HEK293 (cell line): ENCODE data around the gene CARM1.

Experiments
- CTCF ChIA-PET: fragments of 350-600 bp; formaldehyde crosslinking; extraction: SDS; loops from one replicate; lab custom pipeline; 2021; ENCODE audit warnings: antibody characterized with exemption; lab: Yijun Ruan, JAX
- POLR2A ChIA-PET: fragments of 300-600 bp; formaldehyde crosslinking; extraction: SDS; loops from one replicate; lab custom pipeline; 2020; ENCODE audit warnings: antibody characterized with exemption, inconsistent platforms; lab: Yijun Ruan, JAX
- H3K27ac ChIP-seq: fragments of 200-500 bp; sonication (Bioruptor generic); 2 replicates; pipeline ENCODE4 v1.5.1; 2014; ENCODE audit warnings: low read depth, low read length, control low read depth, inconsistent platforms; ENCODE audit errors: extremely low read depth
- H3K36me3 ChIP-seq, 2 experiments: fragments of 200-500 bp in 1 of 2; sonication (Bioruptor generic) in 1 of 2; 1 replicate in 1 of 2; 2 replicates in 1 of 2; pipeline ENCODE4 v1.5.1; 2014 to 2017; ENCODE audit warnings: inconsistent platforms in 2 of 2, low read length in 2 of 2; ENCODE audit not compliant: control insufficient read depth in 2 of 2, insufficient read depth in 1 of 2
- H3K4me1 ChIP-seq: fragments of 200-500 bp; sonication (Bioruptor generic); 2 replicates; pipeline ENCODE4 v1.5.1; 2014; ENCODE audit warnings: mild to moderate bottlenecking, low read length, inconsistent platforms; ENCODE audit not compliant: control insufficient read depth, insufficient read depth
- H3K4me3 ChIP-seq: 2 replicates; pipeline ENCODE4 v1.5.1; 2011; ENCODE audit warnings: low read depth, mild to moderate bottlenecking, control low read depth, low read length, moderate library complexity
- H3K9me3 ChIP-seq: fragments of 200-500 bp; sonication (Bioruptor generic); 2 replicates; pipeline ENCODE4 v1.5.1; 2014; ENCODE audit warnings: low read depth, low read length, inconsistent platforms; ENCODE audit not compliant: control insufficient read depth, insufficient read depth
- GFI1B ChIP-seq: fragments of 450-650 bp; formaldehyde crosslinking; IDR thresholded peaks from 2 replicates; pipeline ENCODE4 v1.5.1; 2016; ENCODE audit warnings: missing biosample characterization, missing genetic modification characterization
- GLI2 ChIP-seq: fragments of 450-650 bp; formaldehyde crosslinking; IDR thresholded peaks from 2 replicates; pipeline ENCODE4; 2017; ENCODE audit warnings: missing biosample characterization, missing genetic modification characterization, low read depth, borderline replicate concordance
- HOXD13 ChIP-seq: sonication (generic); formaldehyde crosslinking; IDR thresholded peaks from 2 replicates; pipeline ENCODE4 v1.8.0; 2022; ENCODE audit warnings: missing genetic modification reagents, borderline replicate concordance
- KLF7 ChIP-seq: fragments of 450-650 bp; formaldehyde crosslinking; IDR thresholded peaks from 2 replicates; pipeline ENCODE4 v1.5.1; 2016; ENCODE audit warnings: missing biosample characterization, missing genetic modification characterization, borderline replicate concordance
- OSR2 ChIP-seq: fragments of 450-650 bp; formaldehyde crosslinking; IDR thresholded peaks from 2 replicates; pipeline ENCODE4 v1.5.1; 2016; ENCODE audit warnings: missing biosample characterization, missing genetic modification characterization
- REST ChIP-seq: fragments of 450-650 bp; formaldehyde crosslinking; IDR thresholded peaks from 2 replicates; pipeline ENCODE4 v1.5.1; 2016; ENCODE audit warnings: missing biosample characterization, missing genetic modification characterization
- SETDB1 ChIP-seq: IDR thresholded peaks from one replicate; pipeline ENCODE4 v1.6.1; 2017; ENCODE audit warnings: mild to moderate bottlenecking, low read length, moderate library complexity, mixed read lengths; ENCODE audit not compliant: insufficient read length
- WT1 ChIP-seq: fragments of 450-650 bp; formaldehyde crosslinking; IDR thresholded peaks from 2 replicates; pipeline ENCODE4 v1.5.1; 2016; ENCODE audit warnings: missing biosample characterization, missing genetic modification characterization
- ZBTB21 ChIP-seq: fragments of 450-650 bp; formaldehyde crosslinking; IDR thresholded peaks from 2 replicates; pipeline ENCODE4 v1.5.1; 2017; ENCODE audit warnings: missing biosample characterization, missing genetic modification characterization
- ZFHX2 ChIP-seq: fragments of 450-650 bp; formaldehyde crosslinking; conservative IDR thresholded peaks from 2 replicates; pipeline ENCODE4 v1.5.1; 2016; ENCODE audit warnings: missing biosample characterization, missing genetic modification characterization
- ZIC2 ChIP-seq: fragments of 450-650 bp; formaldehyde crosslinking; IDR thresholded peaks from 2 replicates; pipeline ENCODE4 v1.5.1; 2016; ENCODE audit warnings: missing biosample characterization, missing genetic modification characterization
- ZNF221 ChIP-seq: fragments of 450-650 bp; formaldehyde crosslinking; IDR thresholded peaks from 2 replicates; pipeline ENCODE4 v1.5.1; 2017; ENCODE audit warnings: missing biosample characterization, missing genetic modification characterization, borderline replicate concordance
- ZNF311 ChIP-seq: fragments of 450-650 bp; formaldehyde crosslinking; IDR thresholded peaks from 2 replicates; pipeline ENCODE4 v1.5.1; 2017; ENCODE audit warnings: missing biosample characterization, missing genetic modification characterization, borderline replicate concordance
- ZNF404 ChIP-seq: fragments of 450-650 bp; formaldehyde crosslinking; IDR thresholded peaks from 2 replicates; pipeline ENCODE4 v1.5.1; 2017; ENCODE audit warnings: missing biosample characterization, missing genetic modification characterization
- ZNF623 ChIP-seq: fragments of 450-650 bp; formaldehyde crosslinking; IDR thresholded peaks from 2 replicates; pipeline ENCODE4 v1.5.1; 2016; ENCODE audit warnings: missing biosample characterization, missing genetic modification characterization
- ZNF76 ChIP-seq: fragments of 450-650 bp; formaldehyde crosslinking; IDR thresholded peaks from 2 replicates; pipeline ENCODE4; 2016; ENCODE audit warnings: low read depth, missing biosample characterization, missing genetic modification characterization, borderline replicate concordance
- ZNF777 ChIP-seq: fragments of 450-650 bp; formaldehyde crosslinking; IDR thresholded peaks from 2 replicates; pipeline ENCODE4 v1.5.1; 2017; ENCODE audit warnings: missing biosample characterization, missing genetic modification characterization, borderline replicate concordance
- TF ChIP-seq, protein P1 (sequence below): fragments of 450-650 bp; formaldehyde crosslinking; IDR thresholded peaks from 2 replicates; pipeline ENCODE4 v1.5.1; 2016; ENCODE audit warnings: missing biosample characterization, missing genetic modification characterization
- TF ChIP-seq, protein P2 (sequence below): fragments of 450-650 bp; formaldehyde crosslinking; IDR thresholded peaks from 2 replicates; pipeline ENCODE4 v1.5.1; 2017; ENCODE audit warnings: missing biosample characterization, missing genetic modification characterization

Gene CARM1

DNA sequence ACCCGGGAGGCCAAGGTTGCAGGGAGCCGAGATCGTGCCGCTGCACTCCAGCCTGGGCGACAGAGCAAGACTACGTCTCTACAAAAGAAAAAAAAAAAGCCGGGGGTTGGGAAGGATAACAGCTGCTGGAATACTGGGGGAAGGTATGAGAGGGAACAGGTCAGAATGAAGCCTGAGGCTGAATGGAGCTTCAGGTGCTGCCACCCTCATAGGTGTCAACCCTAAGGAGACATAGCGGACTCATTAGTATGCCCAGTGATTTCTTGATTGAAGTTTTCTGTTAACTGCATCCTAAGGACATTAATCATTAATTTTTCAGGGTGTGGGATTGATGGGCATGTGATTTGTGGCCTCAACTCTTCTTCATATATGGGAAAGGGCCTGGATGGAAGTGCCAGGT is 95.5 kb downstream of the CARM1 start (continued):
- TF ChIP-seq ZNF404 (tag by site-specific recombination) = no peak
- TF ChIP-seq KLF7 (tag by site-specific recombination) = no peak
- TF ChIP-seq SETDB1 = no peak
- no peak for TF ChIP-seq WT1 (tag by site-specific recombination)
- no peak for TF ChIP-seq ZNF221 (tag by site-specific recombination)
- TF ChIP-seq, protein P1, sequence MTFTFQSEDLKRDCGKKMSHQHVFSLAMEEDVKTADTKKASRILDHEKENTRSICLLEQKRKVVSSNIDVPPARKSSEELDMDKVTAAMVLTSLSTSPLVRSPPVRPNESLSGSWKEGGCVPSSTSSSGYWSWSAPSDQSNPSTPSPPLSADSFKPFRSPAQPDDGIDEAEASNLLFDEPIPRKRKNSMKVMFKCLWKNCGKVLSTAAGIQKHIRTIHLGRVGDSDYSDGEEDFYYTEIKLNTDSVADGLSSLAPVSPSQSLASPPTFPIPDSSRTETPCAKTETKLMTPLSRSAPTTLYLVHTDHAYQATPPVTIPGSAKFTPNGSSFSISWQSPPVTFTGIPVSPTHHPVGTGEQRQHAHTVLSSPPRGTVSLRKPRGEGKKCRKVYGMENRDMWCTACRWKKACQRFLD = no peak
- no peak for TF ChIP-seq ZBTB21
- TF ChIP-seq, all 188 proteins: peak for 0

DNA sequence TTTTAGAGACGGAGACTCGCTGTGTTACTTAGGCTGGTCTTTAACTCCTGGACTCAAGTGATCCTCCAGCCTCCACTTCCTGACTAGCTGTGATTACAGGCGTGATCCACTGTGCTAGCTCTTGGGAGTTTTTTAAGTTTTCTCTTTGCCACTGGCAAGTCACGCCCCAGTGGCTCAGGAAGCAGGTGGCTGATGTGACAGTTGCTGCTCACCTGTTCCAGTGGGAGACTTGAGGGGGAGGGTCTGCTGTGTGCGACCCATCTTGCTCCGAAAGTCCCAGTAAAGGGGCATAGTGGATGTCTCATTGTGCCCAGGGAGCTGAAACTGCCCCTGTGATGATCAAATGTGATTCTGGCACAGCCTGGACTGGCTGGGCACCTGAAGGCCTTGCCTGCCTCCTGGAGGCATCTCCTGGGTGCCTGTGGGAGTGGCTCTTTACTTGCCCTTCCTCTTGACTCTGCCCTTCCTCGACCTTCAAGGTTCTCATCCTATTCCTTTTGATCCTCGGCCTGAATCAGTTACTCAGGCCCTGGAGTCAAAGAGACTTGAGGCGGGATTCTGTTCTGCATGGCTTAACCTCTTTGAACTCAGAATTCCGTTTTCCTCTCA is 97.3 kb downstream of the CARM1 start:
- CTCF ChIA-PET = interaction anchor here (0.6 kb wide), 1 partner anchor 275 kb away, joined by 3 read pairs; no protein-coding TSS in a partner anchor
- no peak overlapping the region for H3K4me3 ChIP-seq
- peaks cover 2% of the 10 kb centered on the region; the same call in 1 of the 2 replicates for H3K4me1 ChIP-seq
- H3K9me3 ChIP-seq = no peaks in the 10 kb centered on the region
- TF ChIP-seq OSR2 (0 out of 2 replicates have a peak, but pooled peaks have one; percentile 9), HOXD13 (CRISPR knock-in tag) (no peak)
- TF ChIP-seq, all 188 proteins: peak for 1
- Histone ChIP-seq H3K36me3 (peaks cover 0 to 5% of the 10 kb centered on the region in 2 experiments; a peak in 2 of 3 replicates), H3K27ac (no peak overlapping the region)
- POLR2A ChIA-PET = interaction anchor here (0.6 kb wide), 1 partner anchor 9 kb away, joined by 4 read pairs; no protein-coding TSS in a partner anchor

GRCh38 chr19:10971107-10971726 is 99.9 kb downstream of the CARM1 start:
- Histone ChIP-seq H3K27ac (no peak overlapping the region), H3K36me3 (peaks cover 3 to 5% of the 10 kb centered on the region in 2 experiments; a peak in 2 of 3 replicates)
- POLR2A ChIA-PET = no interaction called here

More at GRCh38 chr19:10971107-10971726, 99.9 kb downstream of the CARM1 start:
- CTCF ChIA-PET = no interaction called here
- H3K4me1 ChIP-seq = peaks cover 2% of the 10 kb centered on the region; the same call in 1 of the 2 replicates
- TF ChIP-seq ZNF311 (tag by site-specific recombination) (no peak), GLI2 (tag by site-specific recombination) (no peak), ZNF623 (peak; percentile 95), WT1 (tag by site-specific recombination) (no peak), REST (tag by site-specific recombination) (no peak), GFI1B (tag by site-specific recombination) (no peak), ZNF777 (no peak), ZFHX2 (tag by site-specific recombination) (no peak), ZNF404 (tag by site-specific recombination) (no peak), ZNF76 (tag by site-specific recombination) (no peak), ZIC2 (tag by site-specific recombination) (peak; percentile 39)
- TF ChIP-seq, protein P2, sequence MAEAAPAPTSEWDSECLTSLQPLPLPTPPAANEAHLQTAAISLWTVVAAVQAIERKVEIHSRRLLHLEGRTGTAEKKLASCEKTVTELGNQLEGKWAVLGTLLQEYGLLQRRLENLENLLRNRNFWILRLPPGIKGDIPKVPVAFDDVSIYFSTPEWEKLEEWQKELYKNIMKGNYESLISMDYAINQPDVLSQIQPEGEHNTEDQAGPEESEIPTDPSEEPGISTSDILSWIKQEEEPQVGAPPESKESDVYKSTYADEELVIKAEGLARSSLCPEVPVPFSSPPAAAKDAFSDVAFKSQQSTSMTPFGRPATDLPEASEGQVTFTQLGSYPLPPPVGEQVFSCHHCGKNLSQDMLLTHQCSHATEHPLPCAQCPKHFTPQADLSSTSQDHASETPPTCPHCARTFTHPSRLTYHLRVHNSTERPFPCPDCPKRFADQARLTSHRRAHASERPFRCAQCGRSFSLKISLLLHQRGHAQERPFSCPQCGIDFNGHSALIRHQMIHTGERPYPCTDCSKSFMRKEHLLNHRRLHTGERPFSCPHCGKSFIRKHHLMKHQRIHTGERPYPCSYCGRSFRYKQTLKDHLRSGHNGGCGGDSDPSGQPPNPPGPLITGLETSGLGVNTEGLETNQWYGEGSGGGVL = no peak
- H3K9me3 ChIP-seq = no peaks in the 10 kb centered on the region
- H3K4me3 ChIP-seq = no peak overlapping the region
